Measurements from ENCODE around the gene CEP192.
"Not testable (repeated sequence)": the region's sequence is repeated elsewhere in the genome, so short reads cannot be mapped to it uniquely, and the experiment has no call there.

The CEP192 gene

GRCh38 chr18:13032173-13032572, 41.0 kb downstream of the CEP192 start:
- DNase-seq (ENCODE audit: low spot score): no peak
- FAIRE-seq: no peak

GRCh38 chr18:13035249-13035914, 44.2 kb downstream of the CEP192 start:
- DNase-seq (ENCODE audit: low spot score) (no peak), FAIRE-seq (no peak)

- no peak for FAIRE-seq
Observed at GRCh38 chr18:13036622-13037320, 45.6 kb downstream of the CEP192 start.

GRCh38 chr18:13039806-13040205, 48.6 kb downstream of the CEP192 start:
- FAIRE-seq (no peak), DNase-seq (ENCODE audit: low spot score) (no peak)

More at GRCh38 chr18:13036622-13037320, 45.6 kb downstream of the CEP192 start:
- no peak for DNase-seq (ENCODE audit: low spot score)

GRCh38 chr18:13043066-13043465, 51.9 kb downstream of the CEP192 start:
- no peak for FAIRE-seq

GRCh38 chr18:13048061-13048595, 57.0 kb downstream of the CEP192 start:
- DNase-seq (ENCODE audit: low spot score) (no peak), FAIRE-seq (no peak)

More at GRCh38 chr18:13043066-13043465, 51.9 kb downstream of the CEP192 start:
- DNase-seq (ENCODE audit: low spot score): no peak

- no peak for FAIRE-seq
- no peak for DNase-seq (ENCODE audit: low spot score)
Observed at GRCh38 chr18:13051159-13051558, 60.0 kb downstream of the CEP192 start.

- no peak for DNase-seq (ENCODE audit: low spot score)
- no peak for FAIRE-seq
Observed at GRCh38 chr18:13051950-13052349, 60.8 kb downstream of the CEP192 start.

GRCh38 chr18:13054336-13054735, 63.2 kb downstream of the CEP192 start:
- FAIRE-seq (no peak), DNase-seq (ENCODE audit: low spot score) (no peak)

GRCh38 chr18:13061630-13062189, 70.5 kb downstream of the CEP192 start:
- FAIRE-seq: no peak

GRCh38 chr18:13067124-13067523, 76.0 kb downstream of the CEP192 start:
- FAIRE-seq (no peak), DNase-seq (ENCODE audit: low spot score) (no peak)

More at GRCh38 chr18:13061630-13062189, 70.5 kb downstream of the CEP192 start:
- DNase-seq (ENCODE audit: low spot score): no peak

- FAIRE-seq (no peak), DNase-seq (ENCODE audit: low spot score) (no peak)
Observed at GRCh38 chr18:13067966-13068365, 76.8 kb downstream of the CEP192 start.

GRCh38 chr18:13070460-13070859, 79.3 kb downstream of the CEP192 start:
- no peak for DNase-seq (ENCODE audit: low spot score)
- FAIRE-seq: no peak

- DNase-seq (ENCODE audit: low spot score) (no peak), FAIRE-seq (no peak)
Observed at GRCh38 chr18:13076886-13077285, 85.7 kb downstream of the CEP192 start.

GRCh38 chr18:13077473-13077872, 86.3 kb downstream of the CEP192 start:
- FAIRE-seq (no peak), DNase-seq (ENCODE audit: low spot score) (no peak)

GRCh38 chr18:13078065-13078464, 86.9 kb downstream of the CEP192 start:
- FAIRE-seq; DNase-seq (ENCODE audit: low spot score): not testable (repeated sequence)

- FAIRE-seq (no peak), DNase-seq (ENCODE audit: low spot score) (no peak)
Observed at GRCh38 chr18:13086906-13087305, 95.7 kb downstream of the CEP192 start.

- DNase-seq (ENCODE audit: low spot score) (no peak), FAIRE-seq (no peak)
Observed at GRCh38 chr18:13095466-13095865, 104.3 kb downstream of the CEP192 start.

GRCh38 chr18:13096232-13096631, 105.1 kb downstream of the CEP192 start:
- DNase-seq (ENCODE audit: low spot score) (no peak), FAIRE-seq (no peak)

- FAIRE-seq (no peak), DNase-seq (ENCODE audit: low spot score) (no peak)
Observed at GRCh38 chr18:13096719-13097118, 105.6 kb downstream of the CEP192 start.

GRCh38 chr18:13098104-13098503, 106.9 kb downstream of the CEP192 start:
- DNase-seq (ENCODE audit: low spot score); FAIRE-seq: not testable (repeated sequence)

- no peak for FAIRE-seq
Observed at GRCh38 chr18:13099113-13099512, 108.0 kb downstream of the CEP192 start.

More at GRCh38 chr18:13099113-13099512, 108.0 kb downstream of the CEP192 start:
- no peak for DNase-seq (ENCODE audit: low spot score)
